HG03196 (cell line): ENCODE results near the gene MFSD12.

Experiments
- ATAC-seq: cut with Tn5 transposase; IDR thresholded peaks from one replicate; pipeline ENCODE4 v1.9.1; 2021; ENCODE audit not compliant: unreplicated experiment

Gene MFSD12

DNA sequence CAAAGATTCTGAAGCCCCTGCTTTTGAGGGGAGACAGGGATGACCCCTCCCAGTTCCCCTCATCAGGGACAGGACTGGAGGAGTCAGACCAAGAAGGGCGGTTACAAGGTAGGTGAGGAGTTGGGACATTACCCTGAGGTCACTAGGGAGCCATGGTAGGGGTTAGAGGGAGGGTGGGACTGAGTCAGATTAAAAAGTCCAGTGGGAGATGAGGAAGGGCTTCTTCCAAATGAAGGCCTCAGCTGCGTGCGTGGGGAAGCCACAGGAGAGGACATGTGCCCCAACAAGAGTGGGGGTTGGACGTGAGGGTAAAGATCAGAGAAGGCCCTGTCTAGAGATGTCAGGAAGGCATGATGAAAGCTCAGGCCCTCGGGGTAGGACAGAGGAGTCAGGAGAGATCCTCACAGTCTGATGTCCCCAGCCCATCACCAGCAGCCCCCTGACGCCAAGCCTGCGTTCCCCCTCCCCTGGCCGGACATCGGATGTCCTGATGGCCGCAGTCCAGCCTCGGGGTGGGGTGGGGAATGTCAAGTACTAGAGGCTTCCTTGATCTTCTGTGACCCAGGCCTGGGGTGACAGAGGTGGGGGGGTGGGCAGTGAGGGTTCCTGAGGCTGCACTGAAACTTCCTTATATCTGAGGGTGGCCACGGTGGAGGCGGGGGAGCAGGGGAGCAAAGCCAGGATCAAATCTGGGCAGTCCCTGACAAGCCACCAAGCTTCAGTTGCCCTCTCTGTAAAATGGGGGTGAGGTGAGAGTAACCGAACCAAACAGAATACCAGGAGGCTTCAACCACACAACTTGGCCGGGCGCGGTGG lies 6.5 kb upstream of the MFSD12 start:
- no peak for ATAC-seq

DNA sequence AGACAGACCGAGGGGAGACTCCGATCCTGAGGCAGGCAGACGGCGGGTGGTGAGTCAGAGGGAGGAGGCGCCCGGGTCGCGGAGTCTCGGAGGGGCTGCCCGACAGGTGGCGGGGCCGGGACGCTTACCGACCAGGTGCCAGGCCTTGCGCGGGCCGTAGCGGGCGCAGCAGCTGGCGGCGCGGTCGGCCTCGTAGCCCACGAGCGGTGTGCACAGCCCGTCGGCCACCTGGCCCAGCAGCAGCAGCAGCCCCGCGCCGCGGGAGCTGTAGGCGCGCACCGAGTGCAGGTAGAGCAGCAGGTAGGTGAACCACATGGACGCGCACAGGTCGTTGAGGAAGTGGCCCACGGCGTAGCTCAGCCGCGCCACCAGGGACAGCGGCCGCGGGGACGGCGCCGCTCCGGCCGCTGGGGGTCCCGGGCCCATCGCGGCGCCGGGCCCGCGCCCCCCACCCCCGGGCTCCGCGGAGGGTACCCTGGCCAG lies 367 bp downstream of the MFSD12 start:
- peak; percentile 8 for ATAC-seq

DNA sequence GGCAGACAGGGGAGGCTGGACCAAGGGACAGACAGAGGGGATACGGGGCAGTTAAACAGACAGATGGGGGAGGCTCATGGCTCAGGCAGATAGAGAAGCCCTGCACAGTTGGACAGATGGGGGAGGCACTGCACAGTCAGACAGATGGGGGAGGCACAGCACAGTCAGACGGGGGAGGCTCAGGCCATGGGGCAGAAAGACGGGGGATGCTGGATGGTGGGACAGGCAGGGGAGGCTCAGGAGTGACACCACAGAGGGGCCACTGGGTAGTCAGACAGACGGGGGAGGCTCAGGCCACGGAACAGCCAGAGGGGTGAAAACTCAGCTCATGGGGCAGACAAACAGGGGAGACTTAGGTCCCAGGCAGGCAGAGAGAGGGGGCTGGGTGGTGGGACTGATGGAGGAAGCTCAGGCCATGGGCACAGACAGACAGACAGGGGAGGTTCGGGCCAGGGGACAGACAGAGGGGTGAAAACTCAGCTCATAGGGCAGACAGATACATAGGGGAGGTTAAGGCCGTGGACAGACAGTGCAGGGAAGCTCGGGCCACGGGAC lies 886 bp downstream of the MFSD12 start:
- no peak for ATAC-seq

DNA sequence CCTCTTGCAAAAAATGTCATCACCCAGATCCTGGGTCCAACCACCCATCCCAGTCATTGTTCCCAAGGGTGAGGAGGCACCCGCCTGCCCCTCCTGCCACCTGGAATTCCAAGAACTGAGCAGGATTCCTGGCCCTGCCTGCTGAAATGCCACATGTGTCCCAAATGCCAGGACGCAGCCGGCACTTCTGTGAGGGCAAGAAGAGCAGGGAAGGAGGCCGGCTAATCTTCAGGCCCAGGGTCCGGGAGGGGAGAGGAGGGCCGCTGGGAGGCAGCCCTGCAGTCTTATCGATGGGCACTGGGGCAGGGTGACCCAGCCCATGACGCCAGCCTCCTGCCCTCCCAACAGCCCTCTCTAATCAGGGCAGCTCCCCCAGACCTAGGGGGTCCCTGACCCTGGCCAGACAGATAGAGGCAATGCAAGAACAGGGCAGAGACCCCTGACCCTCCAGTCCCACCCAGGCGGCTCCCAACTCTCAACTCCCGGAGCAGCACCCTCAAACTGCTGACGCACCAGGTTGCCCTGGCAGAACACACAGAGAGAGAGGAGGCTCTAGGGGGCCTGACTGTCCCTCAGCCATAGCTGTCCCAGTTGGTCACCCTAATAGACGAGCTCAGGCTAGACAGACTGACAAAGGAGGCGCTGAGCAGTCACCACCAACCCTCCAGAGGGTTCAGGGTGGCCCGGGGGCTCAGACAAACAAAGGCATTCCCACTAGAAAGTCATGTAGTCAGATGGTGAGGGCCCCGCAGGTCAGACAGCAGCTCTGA lies 1.5 kb downstream of the MFSD12 start:
- no peak for ATAC-seq

DNA sequence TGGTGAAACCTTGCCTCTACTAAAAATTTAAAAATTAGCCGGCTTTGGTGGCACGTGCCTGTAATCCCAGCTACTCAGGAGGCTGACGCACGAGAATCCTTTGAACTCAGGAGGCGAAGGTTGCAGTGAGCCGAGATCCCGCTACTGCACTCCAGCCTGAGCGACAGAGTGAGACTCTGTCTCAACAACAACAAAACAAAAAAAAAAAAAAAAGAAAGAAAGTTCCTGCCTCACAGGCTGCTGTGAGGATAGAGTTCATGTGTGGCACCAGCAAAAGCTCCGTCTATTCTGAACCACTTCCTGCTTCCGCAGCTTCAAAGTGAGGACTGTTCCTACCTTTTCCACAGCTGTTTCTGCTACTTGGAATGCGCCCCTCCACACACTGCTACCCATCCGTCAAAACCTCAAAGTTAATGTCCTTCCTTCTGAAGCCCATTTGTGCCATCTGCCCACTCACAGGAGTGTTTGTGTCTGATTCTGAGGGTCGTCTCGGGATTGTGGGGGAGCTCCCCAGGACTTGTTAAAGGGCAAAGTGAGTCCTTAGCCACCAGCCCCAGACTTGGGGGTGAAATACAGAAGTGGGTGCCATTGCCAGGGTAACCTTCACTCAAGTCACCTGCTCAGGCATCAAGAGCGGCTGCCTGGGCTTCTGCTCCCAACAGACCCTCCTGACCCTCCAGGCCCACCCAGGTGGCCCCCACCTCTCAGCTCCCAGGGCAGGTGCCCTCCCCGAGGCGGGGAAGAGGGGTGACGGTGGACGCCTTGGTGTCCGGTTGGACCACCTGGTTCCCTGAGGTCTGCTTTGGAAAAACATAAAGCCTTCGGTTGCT lies 2.9 kb downstream of the MFSD12 start:
- no peak for ATAC-seq

DNA sequence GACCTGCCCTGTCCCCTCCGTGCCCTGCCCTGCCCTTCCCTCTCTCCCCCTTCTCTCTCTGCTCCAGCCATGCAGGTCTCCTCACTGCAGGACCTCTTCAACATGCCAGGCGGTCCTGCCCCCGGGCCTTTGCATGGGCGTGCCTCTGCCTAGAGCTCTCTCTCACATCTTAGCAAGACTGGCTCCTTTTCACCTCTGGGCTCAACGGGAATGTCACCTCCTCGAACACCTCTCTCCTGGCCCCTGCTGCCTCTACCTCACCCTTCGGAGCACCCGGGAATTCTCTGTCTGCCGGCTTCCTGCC lies 5.6 kb downstream of the MFSD12 start:
- no peak for ATAC-seq

DNA sequence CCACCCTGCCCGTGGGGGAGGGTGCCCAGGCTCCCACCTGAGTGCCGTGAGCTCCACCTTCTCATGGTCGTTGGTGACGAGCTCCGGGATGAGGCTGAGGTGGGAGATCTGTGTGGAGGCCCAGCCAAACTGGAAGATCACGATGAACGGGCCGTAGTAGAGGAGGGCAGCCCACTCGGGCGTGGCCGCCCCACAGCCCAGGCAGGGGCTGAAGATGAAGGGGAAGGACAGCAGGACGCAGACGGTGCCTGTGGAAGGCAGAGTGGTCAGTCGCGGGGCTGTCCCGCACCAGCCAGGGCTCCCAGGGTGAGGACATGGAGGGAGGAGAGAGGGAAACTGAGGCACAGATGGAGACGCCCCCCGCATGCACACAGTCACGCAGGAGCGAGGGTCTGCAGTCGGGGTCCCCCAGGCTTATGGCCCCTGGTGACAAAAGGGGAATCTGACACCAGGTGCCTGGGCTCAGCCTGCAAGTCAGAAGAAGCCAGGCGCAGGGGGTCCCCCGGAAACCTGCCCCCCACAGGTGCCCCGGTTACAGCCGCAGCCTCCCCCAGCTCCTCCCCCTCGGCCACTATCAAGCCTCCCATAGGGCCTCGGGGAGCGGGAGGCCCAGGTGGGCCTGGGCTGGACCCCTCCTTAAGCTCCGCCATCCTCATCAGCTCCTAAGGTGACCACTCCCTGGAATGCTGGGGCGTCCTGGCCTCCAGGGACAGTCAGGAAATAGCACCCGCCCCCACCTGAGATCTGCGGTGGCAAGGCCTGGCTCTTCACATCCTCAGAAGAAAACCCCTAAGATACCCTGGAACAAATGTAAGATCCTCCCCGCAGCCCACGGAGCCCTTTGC lies 6.2 kb downstream of the MFSD12 start:
- no peak for ATAC-seq

DNA sequence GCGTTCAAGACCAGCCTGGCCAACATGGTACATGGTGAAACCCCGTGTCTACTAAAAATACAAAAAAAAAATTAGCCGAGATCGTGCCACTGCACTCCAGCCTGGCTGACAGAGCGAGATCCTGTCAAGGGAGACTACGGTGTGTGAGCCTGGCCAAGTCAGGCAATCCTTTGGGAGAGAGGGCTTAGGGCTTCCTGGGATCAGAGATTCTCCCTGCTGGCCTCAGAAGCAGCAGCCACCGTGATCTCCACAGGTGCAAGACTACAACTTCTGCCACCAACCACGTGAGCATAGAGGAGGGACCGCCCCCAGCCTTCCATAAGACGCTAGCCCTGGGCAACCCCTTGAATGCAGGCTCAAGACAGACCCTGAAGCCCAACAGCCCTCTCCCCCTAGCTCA lies 7.6 kb downstream of the MFSD12 start:
- ATAC-seq = no peak

DNA sequence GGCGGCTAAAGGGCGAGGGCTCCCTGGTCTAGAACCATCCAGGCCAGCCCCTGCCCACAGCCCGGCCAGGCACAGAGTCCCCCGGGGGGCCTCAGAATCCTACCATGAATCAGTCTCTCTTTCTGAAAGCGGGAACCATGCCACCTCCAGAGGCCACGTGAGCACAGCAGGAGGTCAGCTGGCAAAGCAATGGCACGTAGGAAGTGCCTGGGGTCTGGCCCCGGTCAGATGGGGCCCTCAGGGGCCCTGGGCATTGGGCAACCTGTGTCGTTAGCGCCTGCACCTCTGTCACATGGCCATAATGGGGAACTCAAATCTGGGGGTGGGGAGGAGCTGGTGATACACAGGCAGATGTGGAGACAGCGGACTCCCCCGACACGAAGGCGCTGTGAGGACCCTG lies 8.8 kb downstream of the MFSD12 start:
- no peak for ATAC-seq

DNA sequence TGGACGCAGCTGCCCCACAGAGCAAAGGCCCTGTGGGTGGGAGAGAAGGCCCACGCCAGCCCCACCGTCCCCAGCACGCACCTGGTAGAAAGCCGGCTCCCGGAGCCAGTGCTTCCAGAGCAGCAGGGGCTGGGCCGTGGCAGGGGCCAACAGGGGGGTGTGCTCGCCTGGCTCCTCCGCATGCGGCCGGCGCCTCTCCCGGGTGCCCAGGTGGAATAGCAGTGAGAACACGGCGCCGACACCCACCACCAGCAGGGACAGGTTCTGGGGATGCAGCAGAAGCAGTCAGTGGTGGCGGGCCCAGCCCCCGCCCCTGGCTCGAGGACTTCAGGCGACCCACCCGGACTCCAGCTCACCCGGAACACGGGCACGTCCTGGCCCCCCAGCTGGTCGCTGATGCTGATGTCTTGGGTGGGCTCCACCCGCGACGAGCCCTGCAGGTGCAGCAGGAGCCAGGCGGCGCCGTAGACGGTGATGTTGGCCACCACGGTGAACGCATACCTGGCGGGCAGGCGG lies 9.6 kb downstream of the MFSD12 start:
- ATAC-seq = no peak

DNA sequence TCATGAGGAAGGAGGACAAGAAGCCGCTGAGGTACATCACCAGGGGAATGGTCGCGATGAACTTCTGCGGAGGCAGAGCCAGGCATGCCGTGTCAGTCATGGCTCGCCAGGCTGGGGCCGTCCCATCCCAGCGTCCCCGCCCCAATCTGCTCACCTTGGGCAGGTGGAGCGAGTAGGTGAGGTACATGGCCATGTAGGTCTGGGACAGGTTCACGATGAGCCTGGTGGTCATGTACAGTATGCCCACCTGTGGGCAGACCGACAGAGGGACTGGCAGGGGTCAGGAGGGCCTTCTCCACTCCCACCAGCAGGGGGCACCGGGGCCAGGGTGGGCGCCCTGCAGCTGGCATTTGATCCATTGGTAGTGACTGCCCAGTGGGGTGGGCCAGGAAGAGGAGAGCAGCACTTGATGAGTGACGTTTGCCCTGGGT lies 10.1 kb downstream of the MFSD12 start:
- ATAC-seq = no peak

DNA sequence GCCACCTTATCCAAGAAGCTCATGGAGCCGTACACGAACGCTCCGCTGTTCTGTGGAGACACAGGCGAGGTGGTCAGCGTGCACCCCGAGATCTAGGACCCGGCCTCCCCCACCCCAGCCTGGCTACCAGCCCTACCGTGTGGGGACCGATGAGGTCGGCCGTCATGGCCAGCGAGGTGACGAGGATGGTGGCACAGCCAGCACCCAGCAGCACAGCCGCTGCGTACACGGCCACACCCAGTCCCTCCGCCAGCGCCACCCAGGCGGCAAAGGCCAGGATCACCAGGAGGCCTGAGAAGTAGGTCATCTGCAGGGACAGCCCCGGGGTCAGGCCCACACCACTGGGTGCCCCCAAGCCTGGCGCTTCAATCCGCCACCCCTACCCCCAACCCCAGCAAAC lies 11.3 kb downstream of the MFSD12 start:
- ATAC-seq = no peak

DNA sequence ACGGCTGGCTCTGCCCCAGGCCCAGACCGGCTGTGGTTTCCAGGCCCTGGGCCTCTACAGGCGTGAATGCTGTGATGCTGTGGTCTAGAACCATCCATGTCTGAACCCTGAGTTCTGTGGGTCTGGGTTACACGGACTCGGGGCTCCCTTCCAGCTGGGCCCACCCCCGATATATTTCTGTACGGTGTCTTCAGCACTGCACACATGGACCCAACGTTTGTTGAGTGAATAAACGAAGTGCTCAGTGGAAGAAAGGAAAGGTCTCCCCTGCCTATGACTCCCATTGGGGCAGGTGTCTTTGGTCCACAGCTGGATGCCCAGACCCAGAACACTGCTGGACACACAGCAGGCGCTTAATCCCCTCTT lies 11.7 kb downstream of the MFSD12 start:
- no peak for ATAC-seq

DNA sequence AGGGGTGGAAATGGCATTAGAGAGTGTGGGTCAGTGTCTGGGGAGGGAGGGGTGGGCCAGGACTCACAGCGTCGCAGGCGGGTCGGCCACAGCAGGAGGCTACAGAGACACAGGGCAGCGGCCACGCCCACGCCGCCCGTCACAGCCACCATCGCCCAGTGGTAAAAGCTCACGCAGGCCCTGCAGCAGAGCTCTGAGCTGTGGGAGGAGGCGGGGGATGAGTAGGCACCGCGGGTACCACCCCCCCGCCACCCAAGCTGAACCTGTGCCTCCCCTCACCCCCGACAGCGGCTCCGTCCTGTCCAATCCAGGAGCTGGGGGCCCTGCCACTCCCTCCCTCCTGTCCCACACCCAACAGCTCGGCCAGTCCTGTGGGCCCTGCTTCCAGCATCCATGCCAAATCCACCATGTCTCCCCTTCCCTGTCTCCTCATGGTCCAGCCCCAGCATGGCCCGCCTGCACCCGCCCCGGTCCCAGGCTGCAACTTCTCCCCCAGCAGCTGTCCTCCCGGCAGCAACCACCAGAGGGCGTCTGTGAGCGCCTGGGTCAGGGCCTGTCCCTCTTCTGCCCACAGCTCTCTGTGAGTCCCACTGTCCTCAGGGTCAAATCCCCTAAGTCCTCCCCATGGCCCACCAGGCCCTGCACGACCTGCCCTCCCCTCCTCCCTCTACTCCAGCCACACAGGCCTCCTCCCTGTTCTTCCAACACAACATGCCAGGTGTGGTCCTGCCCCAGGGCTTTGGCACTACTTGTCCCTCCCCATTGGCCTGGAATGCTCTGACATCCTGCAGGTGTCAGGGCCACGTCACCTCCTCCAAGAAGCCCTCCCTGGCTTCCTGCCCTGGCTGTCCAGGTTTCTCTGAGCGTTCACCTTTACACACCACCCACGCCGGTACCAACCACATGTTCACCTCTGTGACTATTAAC lies 12.4 kb downstream of the MFSD12 start:
- no peak for ATAC-seq

DNA sequence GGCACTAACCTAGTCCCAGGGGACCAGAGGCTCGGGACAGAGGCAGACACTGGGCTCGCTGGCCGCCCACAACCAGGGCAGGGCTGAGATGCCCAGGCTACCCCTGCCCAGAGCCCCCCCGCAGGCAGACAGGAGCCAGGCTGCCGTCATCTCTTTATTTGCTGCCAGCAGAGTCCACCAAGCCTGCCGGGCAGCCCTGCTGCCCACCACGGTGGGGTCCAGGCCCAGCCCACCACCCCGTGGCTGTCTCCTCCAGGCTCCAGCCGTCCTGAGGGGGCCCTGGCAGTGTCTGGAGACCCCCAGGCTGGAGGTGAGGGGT lies 13.4 kb downstream of the MFSD12 start:
- no peak for ATAC-seq

DNA sequence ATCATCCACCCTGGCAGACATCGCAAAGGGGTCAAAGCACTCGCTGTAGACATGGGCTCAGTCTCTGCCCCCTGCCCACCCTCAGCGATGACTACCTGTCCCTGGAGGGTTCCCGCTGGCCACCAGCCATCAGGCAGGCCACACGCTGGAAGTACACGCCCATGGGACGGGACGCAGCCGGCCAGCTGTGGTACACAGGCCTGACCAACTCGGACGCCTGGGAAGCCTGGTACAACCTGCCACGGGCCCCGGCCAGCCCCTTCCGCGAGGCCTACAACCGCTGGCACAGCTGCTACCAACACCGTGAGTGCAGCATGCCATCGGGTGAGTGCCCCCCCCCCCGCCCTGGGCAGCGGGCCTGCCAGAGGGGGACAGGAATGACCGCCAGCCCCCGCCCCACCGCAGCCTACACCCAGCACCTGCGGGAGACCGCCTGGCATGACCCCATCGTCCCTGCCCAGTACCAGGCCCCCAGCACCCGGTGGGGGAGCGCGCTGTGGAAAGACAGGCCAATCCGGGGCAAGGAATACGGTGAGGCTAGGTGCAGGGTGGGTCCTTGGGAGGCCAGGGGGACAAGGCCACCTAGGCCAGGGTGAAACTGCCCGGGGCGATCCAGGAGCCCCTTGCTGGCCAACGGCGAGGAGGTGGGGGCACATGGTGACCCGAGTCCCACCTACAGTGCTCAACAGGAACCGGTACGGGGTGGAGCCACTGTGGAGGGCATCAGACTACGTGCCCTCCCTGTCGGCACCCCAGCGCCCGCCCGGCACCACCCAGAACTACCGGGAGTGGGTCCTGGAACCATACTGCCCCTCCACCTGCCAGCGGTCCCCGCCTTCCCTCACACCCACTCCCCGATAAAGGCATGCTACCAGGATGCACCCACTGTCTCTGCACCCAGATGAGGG lies 14.0 kb downstream of the MFSD12 start:
- no peak for ATAC-seq

DNA sequence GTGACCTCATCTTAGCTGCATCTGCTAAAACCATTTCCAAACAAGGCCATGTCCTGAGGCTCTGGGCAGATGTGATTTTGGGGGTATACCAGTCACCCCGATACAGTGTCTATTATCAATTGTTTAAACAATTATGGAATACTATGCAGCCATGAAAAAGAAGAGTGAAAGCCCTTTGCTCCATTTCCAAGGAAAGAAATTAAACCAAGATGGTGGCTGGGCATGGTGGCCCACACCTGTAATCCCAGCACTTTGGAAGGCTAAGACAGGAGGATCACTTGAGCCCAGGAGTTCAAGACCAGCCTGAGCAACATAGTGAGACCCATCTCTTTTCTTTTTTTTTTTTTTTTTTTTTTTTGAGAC lies 17.6 kb downstream of the MFSD12 start:
- ATAC-seq = no peak

DNA sequence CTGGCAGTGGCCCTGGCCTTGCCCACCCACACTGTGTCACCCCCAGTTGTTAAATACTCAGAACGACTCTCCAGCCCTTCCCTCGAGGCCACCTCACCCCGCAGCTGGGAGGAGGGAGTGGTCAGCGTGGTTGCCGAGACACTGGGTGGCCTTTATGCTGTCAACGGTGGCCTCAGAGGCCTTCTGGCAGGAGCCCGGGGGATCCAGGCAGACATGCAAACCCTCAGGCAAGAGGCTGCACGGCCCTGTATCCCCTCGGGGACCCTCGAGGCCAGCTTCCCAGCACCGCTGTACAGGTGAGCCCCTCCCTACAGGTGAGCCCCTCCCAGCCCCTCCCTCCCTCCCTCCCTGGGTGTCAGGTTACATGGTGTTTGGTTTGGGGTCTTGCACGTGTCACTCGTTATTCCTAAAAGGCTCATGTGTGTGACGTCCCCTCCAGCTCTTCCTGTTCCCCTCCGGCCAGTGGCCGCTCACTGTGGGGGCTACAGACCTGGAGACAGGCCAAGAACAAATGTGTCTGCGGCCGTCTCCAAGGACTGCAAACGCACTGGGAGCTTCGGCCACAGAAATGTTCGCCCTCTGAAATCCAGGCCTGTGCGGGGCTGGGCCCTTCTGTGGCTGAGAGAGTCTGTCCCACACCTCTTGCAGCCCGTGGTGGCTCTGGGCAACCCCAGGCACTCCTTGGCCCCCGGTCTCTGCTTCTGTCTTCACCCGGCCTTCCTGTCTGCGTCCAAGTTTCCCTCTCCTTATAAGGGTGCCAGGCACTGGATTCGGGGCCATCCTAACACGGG lies 18.2 kb downstream of the MFSD12 start, which contains the start of gene TEKTIP1:
TSS of gene TEKTIP1 (plus strand) at position 210 of the 791 bp plus-strand sequence. CDS start at position 214, 4 bp downstream.
- no peak for ATAC-seq
